Calu3 (cell line): Measurements from ENCODE around the gene MYO7A. TPM values are rescaled to one million over a fixed set of nuclear protein-coding genes. Genes with fewer than 3 reads are reported as not detected.

Source experiments
- BruUV-seq: library from RNA; stranded (reverse); fragments of 400-500 nt; replicated peaks from 2 replicates; lab custom pipeline; 2021; lab: Mats Ljungman, UMichigan
- CTCF ChIA-PET: fragments of 300-600 bp; sonication (Branson Sonifier 250); formaldehyde crosslinking; loops from one replicate; lab custom pipeline; 2022; ENCODE audit warnings: antibody characterized with exemption; lab: Charles Lee
- DNase-seq: peaks from one replicate; pipeline ENCODE4 v3.0.0; 2022
- H3K27ac Mint-ChIP-seq: one replicate; pipeline ENCODE4 v1.8.0; 2022; ENCODE audit warnings: mixed read lengths; ENCODE audit not compliant: unreplicated experiment
- H3K27me3 Mint-ChIP-seq: one replicate; pipeline ENCODE4 v1.8.0; 2022; ENCODE audit warnings: mixed read lengths; ENCODE audit not compliant: unreplicated experiment
- H3K36me3 Mint-ChIP-seq: one replicate; pipeline ENCODE4 v1.8.0; 2022; ENCODE audit warnings: mild to moderate bottlenecking, moderate library complexity, mixed read lengths; ENCODE audit not compliant: insufficient read depth, unreplicated experiment
- H3K4me1 Mint-ChIP-seq: one replicate; pipeline ENCODE4 v1.8.0; 2022; ENCODE audit warnings: mild to moderate bottlenecking, low read depth, mixed read lengths; ENCODE audit not compliant: unreplicated experiment
- H3K4me3 Mint-ChIP-seq: one replicate; pipeline ENCODE4 v1.8.0; 2022; ENCODE audit warnings: mild to moderate bottlenecking, low read depth, moderate library complexity, mixed read lengths; ENCODE audit not compliant: unreplicated experiment
- H3K9me3 Mint-ChIP-seq: one replicate; pipeline ENCODE4 v1.8.0; 2022; ENCODE audit warnings: low read depth, mixed read lengths; ENCODE audit not compliant: unreplicated experiment
- intact Hi-C: fragments of 100-400 bp; cut with micrococcal nuclease; formaldehyde crosslinking; loops from one replicate; pipeline ENCODE4 v1.10.0; 2022; ENCODE audit not compliant: unreplicated experiment
- total RNA-seq: library from RNA; stranded (reverse); gene quantifications from 2 replicates; pipeline ENCODE4 v1.2.3, GENCODE V29; 2022
- TF ChIP-seq, protein P1 (sequence below): fragments of 200-600 bp; IDR thresholded peaks from one replicate; pipeline ENCODE4 v1.8.0; 2022; ENCODE audit warnings: antibody characterized with exemption; ENCODE audit not compliant: unreplicated experiment

The MYO7A gene
- total RNA-seq, 1 experiment from 2014 or later, result 3.7 TPM

DNA sequence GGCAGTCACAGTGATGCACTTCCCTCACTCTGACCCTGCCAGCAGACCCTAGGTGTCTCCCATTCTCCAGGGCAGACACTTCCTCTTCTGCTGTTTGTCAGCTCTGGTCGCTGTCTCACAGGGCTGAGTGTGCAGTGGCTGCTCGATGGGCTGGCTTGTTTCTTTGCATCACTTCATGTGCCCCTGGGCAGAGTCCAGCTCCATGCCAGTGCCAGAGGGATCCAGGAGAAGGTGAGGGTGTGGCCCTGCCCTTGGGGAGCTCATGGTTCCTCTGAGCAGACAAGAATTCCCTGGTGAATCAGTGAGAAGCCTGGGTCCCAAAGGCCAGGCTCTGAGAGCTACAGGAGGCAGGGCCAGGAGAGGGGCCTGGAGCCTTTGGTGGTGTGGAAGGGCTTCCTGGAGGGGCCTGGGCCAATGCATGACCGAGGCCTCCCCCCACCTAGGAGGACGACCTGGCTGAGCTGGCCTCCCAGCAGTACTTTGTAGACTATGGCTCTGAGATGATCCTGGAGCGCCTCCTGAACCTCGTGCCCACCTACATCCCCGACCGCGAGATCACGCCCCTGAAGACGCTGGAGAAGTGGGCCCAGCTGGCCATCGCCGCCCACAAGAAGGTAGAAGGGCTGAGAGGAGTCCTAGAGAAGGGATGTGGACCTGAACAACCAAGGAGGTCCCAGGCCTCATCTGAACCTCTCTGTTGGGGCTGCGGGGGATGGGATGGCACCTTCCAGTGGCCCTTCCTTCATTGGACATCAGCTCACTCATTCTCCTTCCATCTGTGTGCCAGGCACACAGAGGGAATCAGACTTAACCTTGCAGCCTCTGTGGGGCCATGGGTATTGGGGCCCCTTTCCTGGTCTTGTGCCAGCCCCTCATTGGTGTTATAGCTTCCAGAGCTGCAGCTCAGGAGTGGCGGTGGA, 66.1 kb downstream of the MYO7A start:
- TF ChIP-seq, protein P1, sequence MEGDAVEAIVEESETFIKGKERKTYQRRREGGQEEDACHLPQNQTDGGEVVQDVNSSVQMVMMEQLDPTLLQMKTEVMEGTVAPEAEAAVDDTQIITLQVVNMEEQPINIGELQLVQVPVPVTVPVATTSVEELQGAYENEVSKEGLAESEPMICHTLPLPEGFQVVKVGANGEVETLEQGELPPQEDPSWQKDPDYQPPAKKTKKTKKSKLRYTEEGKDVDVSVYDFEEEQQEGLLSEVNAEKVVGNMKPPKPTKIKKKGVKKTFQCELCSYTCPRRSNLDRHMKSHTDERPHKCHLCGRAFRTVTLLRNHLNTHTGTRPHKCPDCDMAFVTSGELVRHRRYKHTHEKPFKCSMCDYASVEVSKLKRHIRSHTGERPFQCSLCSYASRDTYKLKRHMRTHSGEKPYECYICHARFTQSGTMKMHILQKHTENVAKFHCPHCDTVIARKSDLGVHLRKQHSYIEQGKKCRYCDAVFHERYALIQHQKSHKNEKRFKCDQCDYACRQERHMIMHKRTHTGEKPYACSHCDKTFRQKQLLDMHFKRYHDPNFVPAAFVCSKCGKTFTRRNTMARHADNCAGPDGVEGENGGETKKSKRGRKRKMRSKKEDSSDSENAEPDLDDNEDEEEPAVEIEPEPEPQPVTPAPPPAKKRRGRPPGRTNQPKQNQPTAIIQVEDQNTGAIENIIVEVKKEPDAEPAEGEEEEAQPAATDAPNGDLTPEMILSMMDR, result no peak
- CTCF ChIA-PET, result interaction anchor here (1.2 to 2.8 kb wide), 2 partner anchors 354 to 363 kb away, joined by 3 to 13 read pairs; no protein-coding TSS in a partner anchor
- H3K9me3 Mint-ChIP-seq, result no peaks in the 10 kb centered on the region
- intact Hi-C loops, result loop anchor here (5.0 to 10.0 kb wide), 3 partner anchors 101 to 278 kb away; partner anchors contain the start of gene PAK1
- BruUV-seq, result no TSS peak
- no peaks in the 10 kb centered on the region for H3K27me3 Mint-ChIP-seq
- no peak overlapping the region for H3K27ac Mint-ChIP-seq
- DNase-seq, result no peak
- no peaks in the 10 kb centered on the region for H3K4me1 Mint-ChIP-seq
- H3K36me3 Mint-ChIP-seq, result no peaks in the 10 kb centered on the region
- H3K4me3 Mint-ChIP-seq, result no peak overlapping the region

DNA sequence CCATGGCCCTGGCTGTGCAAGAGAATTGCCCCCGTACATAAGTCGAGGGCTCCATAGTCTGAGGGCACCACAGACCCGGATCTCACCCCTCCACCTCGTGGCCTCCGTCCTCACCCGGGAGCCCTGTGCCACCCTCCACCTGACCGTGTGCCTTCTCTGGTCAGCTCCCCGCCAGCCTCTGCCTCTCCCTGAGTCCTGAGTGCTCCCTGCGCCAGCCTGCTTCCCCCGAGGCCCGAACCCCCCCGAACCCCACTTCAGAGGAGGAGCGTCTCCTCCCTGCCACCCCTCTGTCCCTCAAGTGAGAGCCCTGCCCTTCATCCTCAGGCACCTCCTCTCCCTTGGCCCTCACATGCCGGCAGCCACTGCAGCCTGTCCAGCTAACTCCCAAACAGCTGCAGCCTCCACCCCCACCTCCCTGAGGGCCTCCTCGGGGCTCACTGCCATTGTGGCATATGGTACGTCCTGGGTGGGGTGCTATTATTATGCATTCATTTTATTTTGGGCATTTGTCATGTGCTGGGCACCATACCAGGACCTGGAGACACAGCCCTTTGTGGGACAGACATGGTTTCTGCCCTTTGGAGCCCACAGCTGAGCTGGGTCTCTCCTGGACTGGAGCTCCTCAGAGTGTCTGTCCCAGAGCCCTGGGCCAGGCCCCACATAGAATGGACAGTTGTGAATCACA, 67.2 kb downstream of the MYO7A start:
- CTCF ChIA-PET, result interaction anchor here (0.6 to 2.8 kb wide), 10 partner anchors 68 to 425 kb away, joined by 3 to 13 read pairs (median 3); no protein-coding TSS in a partner anchor

DNA sequence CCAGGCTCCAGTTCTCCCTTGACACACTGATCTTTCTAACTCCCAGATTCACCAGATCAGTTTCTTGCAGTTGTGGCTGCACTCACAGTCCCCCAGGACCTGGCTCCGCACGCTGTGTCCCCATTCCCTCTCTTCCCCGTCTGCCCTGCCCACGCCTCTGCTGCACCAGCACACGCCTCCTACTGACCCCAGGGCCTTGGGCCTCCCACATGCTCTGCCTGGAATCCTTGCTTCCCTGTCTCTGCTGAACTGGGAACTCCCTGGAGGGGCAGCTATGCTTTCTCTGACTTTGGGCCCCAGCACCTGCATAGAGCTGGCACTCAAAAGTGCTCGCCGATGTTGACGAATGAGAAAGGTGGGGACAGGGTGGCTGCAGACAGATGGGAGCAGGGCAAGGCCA, 68.9 kb downstream of the MYO7A start:
- no peak overlapping the region for H3K4me3 Mint-ChIP-seq
- no peaks in the 10 kb centered on the region for H3K4me1 Mint-ChIP-seq
- H3K36me3 Mint-ChIP-seq, result no peaks in the 10 kb centered on the region
- CTCF ChIA-PET, result interaction anchor here (0.6 to 1.1 kb wide), 2 partner anchors 104 to 150 kb away, joined by 3 to 4 read pairs; no protein-coding TSS in a partner anchor
- DNase-seq, result no peak
- intact Hi-C loops, result loop anchor here (5.0 to 10.0 kb wide), 3 partner anchors 98 to 208 kb away; no protein-coding TSS in a partner anchor
- no peaks in the 10 kb centered on the region for H3K27me3 Mint-ChIP-seq
- no peak overlapping the region for H3K27ac Mint-ChIP-seq
- no TSS peak for BruUV-seq
- no peaks in the 10 kb centered on the region for H3K9me3 Mint-ChIP-seq
- TF ChIP-seq, protein P1, result no peak

More for the DNA sequence above, 67.2 kb downstream of the MYO7A start:
- TF ChIP-seq, protein P1, result no peak
- no peak for DNase-seq
- Mint-ChIP-seq H3K9me3 (no peaks in the 10 kb centered on the region), H3K4me3 (no peak overlapping the region), H3K27ac (no peak overlapping the region), H3K27me3 (no peaks in the 10 kb centered on the region), H3K36me3 (no peaks in the 10 kb centered on the region), H3K4me1 (no peaks in the 10 kb centered on the region)
- intact Hi-C loops, result loop anchor here (5.0 to 10.0 kb wide), 3 partner anchors 100 to 210 kb away; no protein-coding TSS in a partner anchor
- BruUV-seq, result no TSS peak

DNA sequence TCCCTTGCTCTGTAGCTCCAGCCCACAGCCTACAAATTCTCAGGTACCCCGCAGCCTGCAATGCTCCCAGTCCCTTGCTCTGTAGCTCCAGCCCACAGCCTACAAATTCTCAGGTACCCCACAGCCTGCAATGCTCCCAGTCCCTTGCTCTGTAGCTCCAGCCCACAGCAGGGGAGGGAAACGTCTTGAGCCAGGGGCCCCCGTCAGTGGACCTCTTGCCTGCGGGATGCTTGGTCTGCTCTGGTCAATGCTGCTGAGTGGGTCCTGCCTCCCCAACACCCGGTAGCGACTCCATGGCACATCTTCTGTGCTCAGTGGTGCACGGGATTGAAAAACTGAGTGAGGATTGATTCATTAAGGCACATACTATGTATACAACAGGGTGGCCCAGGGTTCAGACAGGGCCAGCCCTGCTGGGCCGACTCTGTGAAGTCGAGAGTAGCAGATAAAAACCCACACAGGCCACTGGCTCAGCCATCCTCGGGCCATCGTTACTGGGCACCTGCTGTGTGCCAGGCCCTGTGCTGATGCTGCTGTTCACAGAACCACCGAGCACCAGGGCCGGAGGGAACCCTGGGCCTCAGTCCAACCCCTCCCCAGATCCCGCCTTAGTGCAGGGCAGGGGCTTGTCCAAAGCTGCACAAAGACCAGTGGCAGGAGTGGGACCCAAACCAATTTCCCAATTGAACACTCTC, 69.7 kb downstream of the MYO7A start:
- DNase-seq, result no peak
- no TSS peak for BruUV-seq

More for the DNA sequence above, 69.7 kb downstream of the MYO7A start:
- intact Hi-C loops, result loop anchor here (5.0 to 10.0 kb wide), 3 partner anchors 97 to 207 kb away; no protein-coding TSS in a partner anchor
- TF ChIP-seq, protein P1, result no peak
- Mint-ChIP-seq H3K4me3 (no peak overlapping the region), H3K27ac (no peak overlapping the region), H3K4me1 (no peaks in the 10 kb centered on the region), H3K9me3 (no peaks in the 10 kb centered on the region), H3K27me3 (no peaks in the 10 kb centered on the region), H3K36me3 (no peaks in the 10 kb centered on the region)
- CTCF ChIA-PET, result no interaction called here
